BJ (cell line): ENCODE measurements around the gene CEBPE. TPM values are rescaled to one million over a fixed set of nuclear protein-coding genes. Genes with fewer than 3 reads are reported as not detected.

ENCODE experiments used
- CTCF ChIA-PET: fragments of 350-600 bp; formaldehyde crosslinking; extraction: SDS; loops from one replicate; lab custom pipeline; 2021; ENCODE audit warnings: antibody characterized with exemption, inconsistent platforms; lab: Yijun Ruan, JAX
- POLR2A ChIA-PET: fragments of 300-600 bp; sonication (Branson Sonifier 250); formaldehyde crosslinking; extraction: SDS; loops from one replicate; lab custom pipeline; 2021; ENCODE audit warnings: antibody characterized with exemption; lab: Charles Lee
- DNase-seq: peaks from one replicate; pipeline ENCODE4 v3.0.0-alpha.2; 2011; ENCODE audit warnings: low read depth
- H3K27me3 ChIP-seq: 2 replicates; pipeline ENCODE4 v1.6.0; 2011; ENCODE audit warnings: low read length; ENCODE audit not compliant: control insufficient read depth, insufficient read depth
- H3K36me3 ChIP-seq: 2 replicates; pipeline ENCODE4 v1.5.1; 2011; ENCODE audit warnings: low read length; ENCODE audit not compliant: control insufficient read depth, insufficient read depth
- H3K4me3 ChIP-seq: 2 replicates; pipeline ENCODE4 v1.5.1; 2011; ENCODE audit warnings: low read depth, mild to moderate bottlenecking, control low read depth, low read length
- polyA plus RNA-seq: library from polyadenylated mRNA; depleted of rRNA; stranded (reverse); fragments of >200 nt; gene quantifications from 2 replicates; pipeline ENCODE4 v1.2.3, GENCODE V29; 2011
- TF ChIP-seq, protein P1 (sequence below): IDR thresholded peaks from 2 replicates; pipeline ENCODE4 v1.5.1; 2011; ENCODE audit warnings: low read depth, mild to moderate bottlenecking, control low read depth, inconsistent platforms, low read length, moderate library complexity; ENCODE audit not compliant: insufficient read depth

Gene CEBPE
- polyA plus RNA-seq, 1 experiment, result not detected

- ChIA-PET POLR2A (no interaction called here), CTCF (no interaction called here)
- Histone ChIP-seq H3K4me3 (no peak overlapping the region), H3K27me3 (no peaks in the 10 kb centered on the region), H3K36me3 (no peaks in the 10 kb centered on the region)
- no peak for DNase-seq
- TF ChIP-seq, protein P1, sequence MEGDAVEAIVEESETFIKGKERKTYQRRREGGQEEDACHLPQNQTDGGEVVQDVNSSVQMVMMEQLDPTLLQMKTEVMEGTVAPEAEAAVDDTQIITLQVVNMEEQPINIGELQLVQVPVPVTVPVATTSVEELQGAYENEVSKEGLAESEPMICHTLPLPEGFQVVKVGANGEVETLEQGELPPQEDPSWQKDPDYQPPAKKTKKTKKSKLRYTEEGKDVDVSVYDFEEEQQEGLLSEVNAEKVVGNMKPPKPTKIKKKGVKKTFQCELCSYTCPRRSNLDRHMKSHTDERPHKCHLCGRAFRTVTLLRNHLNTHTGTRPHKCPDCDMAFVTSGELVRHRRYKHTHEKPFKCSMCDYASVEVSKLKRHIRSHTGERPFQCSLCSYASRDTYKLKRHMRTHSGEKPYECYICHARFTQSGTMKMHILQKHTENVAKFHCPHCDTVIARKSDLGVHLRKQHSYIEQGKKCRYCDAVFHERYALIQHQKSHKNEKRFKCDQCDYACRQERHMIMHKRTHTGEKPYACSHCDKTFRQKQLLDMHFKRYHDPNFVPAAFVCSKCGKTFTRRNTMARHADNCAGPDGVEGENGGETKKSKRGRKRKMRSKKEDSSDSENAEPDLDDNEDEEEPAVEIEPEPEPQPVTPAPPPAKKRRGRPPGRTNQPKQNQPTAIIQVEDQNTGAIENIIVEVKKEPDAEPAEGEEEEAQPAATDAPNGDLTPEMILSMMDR, result no peak
Measured at GRCh38 chr14:23159532-23159931, 40.5 kb upstream of the CEBPE start.

DNA sequence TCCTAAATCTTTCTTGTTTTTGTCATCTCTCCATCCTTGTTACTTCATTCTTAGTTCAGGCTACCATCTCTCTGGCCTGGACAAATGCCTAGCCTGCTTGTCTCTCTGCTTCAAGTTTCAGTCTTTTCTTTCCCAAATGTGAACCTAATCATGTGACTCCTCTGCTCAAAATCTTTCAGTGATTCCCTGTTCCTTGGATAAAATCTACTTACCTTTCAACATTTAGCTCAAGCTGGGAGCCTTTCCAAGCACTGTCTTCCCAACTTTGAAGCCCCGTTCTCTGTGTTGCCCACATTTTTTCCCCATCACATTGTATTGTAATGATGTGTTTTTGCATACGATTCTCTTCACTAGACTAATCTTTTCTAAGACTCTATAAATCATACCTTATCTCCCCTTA, 39.7 kb upstream of the CEBPE start:
- no peaks in the 10 kb centered on the region for H3K36me3 ChIP-seq
- ChIA-PET POLR2A (no interaction called here), CTCF (no interaction called here)
- H3K27me3 ChIP-seq, result no peaks in the 10 kb centered on the region
- TF ChIP-seq, protein P1, result no peak
- H3K4me3 ChIP-seq, result no peak overlapping the region
- DNase-seq, result no peak

GRCh38 chr14:23154964-23155587, 36.0 kb upstream of the CEBPE start:
- TF ChIP-seq, protein P1, result 0 out of 2 replicates have a peak, but pooled peaks have one; percentile 3
- no peaks in the 10 kb centered on the region for H3K36me3 ChIP-seq
- POLR2A ChIA-PET, result interaction anchor here (0.6 kb wide), 2 partner anchors 13 to 17 kb away, joined by 3 to 4 read pairs; no protein-coding TSS in a partner anchor
- CTCF ChIA-PET, result interaction anchor here (0.7 to 2.6 kb wide), 3 partner anchors 11 to 34 kb away, joined by 3 to 14 read pairs (median 7); no protein-coding TSS in a partner anchor
- DNase-seq, result no peak
- H3K4me3 ChIP-seq, result no peak overlapping the region
- no peaks in the 10 kb centered on the region for H3K27me3 ChIP-seq

GRCh38 chr14:23153851-23154796, 35.1 kb upstream of the CEBPE start:
- no peaks in the 10 kb centered on the region for H3K27me3 ChIP-seq
- CTCF ChIA-PET, result interaction anchor here (1.2 to 2.7 kb wide), 3 partner anchors 32 to 33 kb away, joined by 7 to 14 read pairs (median 13); no protein-coding TSS in a partner anchor
- peak; percentile 66 for DNase-seq
- TF ChIP-seq, protein P1, result no peak
- POLR2A ChIA-PET, result no interaction called here
- H3K4me3 ChIP-seq, result peak overlapping the region; percentile 16
- no peaks in the 10 kb centered on the region for H3K36me3 ChIP-seq

DNA sequence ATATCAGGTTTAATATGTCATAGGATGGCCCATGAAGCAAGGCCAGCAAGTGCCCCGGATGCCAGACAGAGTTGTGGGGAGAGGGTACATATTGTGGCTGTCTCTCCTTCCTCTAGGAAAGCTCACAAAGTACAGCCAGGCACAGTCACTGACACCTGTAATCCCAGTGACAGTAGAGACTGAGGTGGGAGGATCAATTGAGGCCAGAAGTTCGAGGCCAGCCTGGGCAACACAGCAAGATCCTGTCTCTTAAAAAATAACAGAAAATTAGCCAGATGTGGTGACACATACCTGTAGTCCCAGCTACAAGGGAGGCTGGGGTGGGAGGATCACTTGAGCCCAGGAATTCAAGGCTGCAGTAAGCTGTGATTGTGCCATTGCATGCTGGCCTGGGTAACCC, 32.3 kb upstream of the CEBPE start:
- H3K27me3 ChIP-seq, result no peaks in the 10 kb centered on the region

More for the DNA sequence above, 32.3 kb upstream of the CEBPE start:
- ChIA-PET POLR2A (no interaction called here), CTCF (interaction anchor here (1.1 to 4.0 kb wide), 7 partner anchors 9 to 36 kb away, joined by 3 to 18 read pairs (median 4); no protein-coding TSS in a partner anchor)
- no peak for DNase-seq
- Histone ChIP-seq H3K4me3 (no peak overlapping the region), H3K36me3 (no peaks in the 10 kb centered on the region)
- TF ChIP-seq, protein P1, result no peak
